Smooth muscle cell (in vitro differentiated cells): Measurements from ENCODE around the gene FYB2. TPM values are rescaled to one million over a fixed set of nuclear protein-coding genes. Genes with fewer than 3 reads are reported as not detected.

Experiments used
- DNase-seq: peaks from one replicate; lab custom pipeline; 2025; ENCODE audit not compliant: unreplicated experiment; lab: John Stamatoyannopoulos, UW
- H2AFZ ChIP-seq: fragments of 200-600 bp; sonication (generic); 2 replicates; pipeline ENCODE4 v1.6.0; 2016; ENCODE audit warnings: antibody characterized with exemption, low read depth, mild to moderate bottlenecking
- H3F3A ChIP-seq: fragments of 200-600 bp; sonication (generic); 2 replicates; pipeline ENCODE4 v1.6.0; 2017; ENCODE audit warnings: antibody characterized with exemption, low read depth
- H3K27ac ChIP-seq: fragments of 200-600 bp; sonication (generic); 2 replicates; pipeline ENCODE4 v1.5.1; 2016; ENCODE audit warnings: low read depth, mild to moderate bottlenecking
- H3K27me3 ChIP-seq: fragments of 200-600 bp; sonication (generic); 2 replicates; pipeline ENCODE4 v1.6.1; 2016; ENCODE audit warnings: low read depth, mild to moderate bottlenecking
- H3K36me3 ChIP-seq: fragments of 200-600 bp; sonication (generic); 2 replicates; pipeline ENCODE4 v1.5.1; 2016; ENCODE audit warnings: low read depth
- H3K4me1 ChIP-seq: fragments of 200-600 bp; sonication (generic); 2 replicates; pipeline ENCODE4 v1.5.1; 2016; ENCODE audit warnings: low read depth
- H3K4me2 ChIP-seq: fragments of 200-600 bp; sonication (generic); 2 replicates; pipeline ENCODE4 v1.6.0; 2016; ENCODE audit warnings: mild to moderate bottlenecking
- H3K4me3 ChIP-seq: fragments of 200-600 bp; sonication (generic); 2 replicates; pipeline ENCODE4 v1.5.1; 2016; ENCODE audit warnings: mild to moderate bottlenecking
- H3K79me2 ChIP-seq: fragments of 200-600 bp; sonication (generic); 2 replicates; pipeline ENCODE4 v1.6.0; 2016; ENCODE audit warnings: low read depth, mild to moderate bottlenecking
- H3K9ac ChIP-seq: fragments of 200-600 bp; sonication (generic); 2 replicates; pipeline ENCODE4 v1.6.0; 2016; ENCODE audit warnings: low read depth
- H3K9me3 ChIP-seq: fragments of 200-600 bp; sonication (generic); replicated peaks from 2 replicates; pipeline ENCODE4 v1.5.1; 2016; ENCODE audit warnings: low read depth
- H4K20me1 ChIP-seq: fragments of 200-600 bp; sonication (generic); 2 replicates; pipeline ENCODE4 v1.6.0; 2016; ENCODE audit warnings: low read depth
- CTCF ChIP-seq: fragments of 200-600 bp; sonication (generic); IDR thresholded peaks from 2 replicates; pipeline ENCODE4 v1.5.1; 2017; ENCODE audit warnings: borderline replicate concordance, mild to moderate bottlenecking, antibody characterized with exemption; ENCODE audit not compliant: insufficient read depth, poor library complexity, severe bottlenecking
- WGBS: methylation state at CpG from one replicate; pipeline ENCODE4 v1.1.7; 2016; ENCODE audit warnings: low lambda C conversion rate; 5-methylcytosine and 5-hydroxymethylcytosine counted together
- polyA plus RNA-seq: library from polyadenylated mRNA; unstranded; fragments of >200 nt; fragmentation: Nextera tagmentation; extraction: Ambion mirVana; gene quantifications from 2 replicates; pipeline ENCODE4 v1.2.1, GENCODE V29; 2016
- total RNA-seq: library from RNA; depleted of rRNA; stranded (reverse); fragments of >200 nt; gene quantifications from 2 replicates; pipeline ENCODE4 v1.2.3, GENCODE V29; 2014

FYB2 gene
- total and polyA plus RNA-seq, 2 experiments from 2014 or later: 0.65 to 3.6 TPM

- Histone ChIP-seq H2AFZ (no peak overlapping the region), H3K4me1 (no peaks in the 10 kb centered on the region), H3K27ac (no peak overlapping the region), H3K4me2 (no peak overlapping the region), H3K79me2 (no peaks in the 10 kb centered on the region), H3K36me3 (no peaks in the 10 kb centered on the region), H3K9ac (no peak overlapping the region), H3K27me3 (no peaks in the 10 kb centered on the region), H3K4me3 (no peak overlapping the region), H3F3A (no peaks in the 10 kb centered on the region), H3K9me3 (no peaks in the 10 kb centered on the region), H4K20me1 (no peaks in the 10 kb centered on the region)
- DNase-seq: no peak
- TF ChIP-seq CTCF: no peak
- WGBS: 91% methylated on average over 3 of the region's 3 CpGs
These were observed 74.0 kb downstream of the FYB2 start for GRCh38 chr1:56745231-56745630.

- H3F3A ChIP-seq: no peaks in the 10 kb centered on the region
- H3K9me3 ChIP-seq: no peaks in the 10 kb centered on the region
- no peaks in the 10 kb centered on the region for H3K4me1 ChIP-seq
- H3K36me3 ChIP-seq: no peaks in the 10 kb centered on the region
- H3K27ac ChIP-seq: no peak overlapping the region
- no peak for TF ChIP-seq CTCF
- no peak overlapping the region for H3K4me3 ChIP-seq
- H2AFZ ChIP-seq: no peak overlapping the region
- H3K4me2 ChIP-seq: no peak overlapping the region
- H4K20me1 ChIP-seq: no peaks in the 10 kb centered on the region
- no peaks in the 10 kb centered on the region for H3K79me2 ChIP-seq
- 96% methylated on average over 2 of the region's 2 CpGs for WGBS
- H3K27me3 ChIP-seq: peaks cover 5% of the 10 kb centered on the region
- H3K9ac ChIP-seq: no peak overlapping the region
- no peak for DNase-seq
These were observed 90.2 kb downstream of the FYB2 start for GRCh38 chr1:56728964-56729363.

GRCh38 chr1:56726706-56727105, 92.5 kb downstream of the FYB2 start:
- Histone ChIP-seq H2AFZ (no peak overlapping the region), H3K4me3 (no peak overlapping the region), H3K27ac (no peak overlapping the region), H3K4me2 (no peak overlapping the region), H4K20me1 (no peaks in the 10 kb centered on the region), H3F3A (no peaks in the 10 kb centered on the region), H3K27me3 (peaks cover 1% of the 10 kb centered on the region), H3K79me2 (no peaks in the 10 kb centered on the region), H3K9ac (no peak overlapping the region), H3K4me1 (no peaks in the 10 kb centered on the region), H3K36me3 (no peaks in the 10 kb centered on the region), H3K9me3 (no peaks in the 10 kb centered on the region)
- no peak for TF ChIP-seq CTCF
- no peak for DNase-seq

GRCh38 chr1:56719171-56719570, 100.0 kb downstream of the FYB2 start:
- H3K27me3 ChIP-seq: no peaks in the 10 kb centered on the region
- DNase-seq: no peak
- no peak for TF ChIP-seq CTCF
- H3F3A ChIP-seq: no peaks in the 10 kb centered on the region
- no peaks in the 10 kb centered on the region for H4K20me1 ChIP-seq
- H3K4me3 ChIP-seq: no peak overlapping the region
- no peaks in the 10 kb centered on the region for H3K79me2 ChIP-seq
- no peak overlapping the region for H2AFZ ChIP-seq
- no peak overlapping the region for H3K27ac ChIP-seq
- H3K36me3 ChIP-seq: no peaks in the 10 kb centered on the region
- H3K4me1 ChIP-seq: peaks cover 7% of the 10 kb centered on the region
- no peaks in the 10 kb centered on the region for H3K9me3 ChIP-seq
- no peak overlapping the region for H3K9ac ChIP-seq
- no peak overlapping the region for H3K4me2 ChIP-seq
- 69% methylated on average over 1 of the region's 1 CpG for WGBS
